ENCODE data around the gene NAE1. TPM values are rescaled to one million over a fixed set of nuclear protein-coding genes. Genes with fewer than 3 reads are reported as not detected.

Gene NAE1
- total RNA-seq, 2 experiments from 2014 or later, result 111 to 122 TPM

GRCh38 chr16:66853261-66854139 is 22.7 kb upstream of the NAE1 start:
- ChIA-PET POLR2A (no interaction called here), CTCF (interaction anchor here (1.5 kb wide), 1 partner anchor 23 kb away, joined by 5 read pairs; the partner anchor contains the start of gene NAE1)

GRCh38 chr16:66851166-66851964 is 20.6 kb upstream of the NAE1 start:
- CTCF ChIA-PET, result interaction anchor here (0.5 to 0.8 kb wide), 2 partner anchors 16 to 110 kb away, joined by 3 to 4 read pairs; no protein-coding TSS in a partner anchor
- POLR2A ChIA-PET, result interaction anchor here (0.7 kb wide), 1 partner anchor 21 kb away, joined by 3 read pairs; the partner anchor contains the start of gene NAE1

- CTCF ChIA-PET, result no interaction called here
- POLR2A ChIA-PET, result interaction anchor here (0.7 kb wide), 1 partner anchor 25 kb away, joined by 12 read pairs; no protein-coding TSS in a partner anchor
Observed at GRCh38 chr16:66850115-66850815, 19.5 kb upstream of the NAE1 start.

- POLR2A ChIA-PET, result no interaction called here
- CTCF ChIA-PET, result interaction anchor here (0.9 to 5.2 kb wide), 3 partner anchors 16 to 19 kb away, joined by 3 to 27 read pairs (median 4); partner anchors contain the start of gene NAE1
Observed at GRCh38 chr16:66849549-66849948, 18.8 kb upstream of the NAE1 start.

GRCh38 chr16:66849021-66849420 is 18.2 kb upstream of the NAE1 start:
- ChIA-PET POLR2A (no interaction called here), CTCF (interaction anchor here (0.9 to 5.2 kb wide), 4 partner anchors 16 to 24 kb away, joined by 3 to 27 read pairs (median 4); partner anchors contain the start of gene NAE1)

GRCh38 chr16:66848172-66848571 is 17.4 kb upstream of the NAE1 start:
- POLR2A ChIA-PET, result interaction anchor here (0.7 kb wide), 1 partner anchor 19 kb away, joined by 4 read pairs; no protein-coding TSS in a partner anchor
- CTCF ChIA-PET, result interaction anchor here (1.2 to 5.2 kb wide), 3 partner anchors 17 to 25 kb away, joined by 3 to 27 read pairs (median 3); partner anchors contain the start of gene NAE1

- ChIA-PET POLR2A (interaction anchor here (0.7 kb wide), 1 partner anchor 20 kb away, joined by 4 read pairs; no protein-coding TSS in a partner anchor), CTCF (interaction anchor here (1.5 to 5.2 kb wide), 2 partner anchors 17 to 26 kb away, joined by 3 to 27 read pairs; partner anchors contain the start of gene NAE1)
Observed at GRCh38 chr16:66847533-66848067, 16.8 kb upstream of the NAE1 start.

GRCh38 chr16:66846831-66847230 is 16.1 kb upstream of the NAE1 start:
- POLR2A ChIA-PET, result no interaction called here
- CTCF ChIA-PET, result interaction anchor here (2.6 to 5.2 kb wide), 2 partner anchors 16 to 21 kb away, joined by 12 to 27 read pairs; partner anchors contain the start of gene NAE1

- ChIA-PET POLR2A (interaction anchor here (0.7 kb wide), 1 partner anchor 33 kb away, joined by 4 read pairs; no protein-coding TSS in a partner anchor), CTCF (interaction anchor here (0.7 to 5.2 kb wide), 3 partner anchors 16 to 144 kb away, joined by 3 to 27 read pairs (median 12); partner anchors contain the start of gene NAE1)
Observed at GRCh38 chr16:66846266-66846665, 15.5 kb upstream of the NAE1 start.

- ChIA-PET CTCF (interaction anchor here (0.7 to 5.2 kb wide), 3 partner anchors 15 to 143 kb away, joined by 3 to 27 read pairs (median 12); partner anchors contain the start of gene NAE1), POLR2A (interaction anchor here (0.7 kb wide), 1 partner anchor 34 kb away, joined by 4 read pairs; no protein-coding TSS in a partner anchor)
Observed at GRCh38 chr16:66845791-66846221, 15.0 kb upstream of the NAE1 start.

GRCh38 chr16:66845080-66845410 is 14.3 kb upstream of the NAE1 start:
- POLR2A ChIA-PET, result no interaction called here
- CTCF ChIA-PET, result interaction anchor here (2.6 to 5.2 kb wide), 2 partner anchors 14 to 23 kb away, joined by 12 to 27 read pairs; partner anchors contain the start of gene NAE1

GRCh38 chr16:66844342-66845079 is 13.7 kb upstream of the NAE1 start, which contains the start of gene CA7:
Gene CA7 (plus strand): TSS chr16:66844414. CDS start chr16:66844488, 74 bp downstream.
- ChIA-PET CTCF (interaction anchor here (2.0 to 5.2 kb wide), 4 partner anchors 14 to 23 kb away, joined by 8 to 27 read pairs (median 12); partner anchors contain the start of gene NAE1), POLR2A (no interaction called here)

- ChIA-PET CTCF (interaction anchor here (1.0 to 3.3 kb wide), 4 partner anchors 13 to 193 kb away, joined by 3 to 11 read pairs (median 6); partner anchors contain the start of gene NAE1), POLR2A (no interaction called here)
Observed at GRCh38 chr16:66844009-66844341, 13.2 kb upstream of the NAE1 start.

GRCh38 chr16:66843191-66843590 is 12.4 kb upstream of the NAE1 start:
- CTCF ChIA-PET, result interaction anchor here (1.0 to 3.3 kb wide), 4 partner anchors 12 to 192 kb away, joined by 3 to 11 read pairs (median 6); partner anchors contain the start of gene NAE1
- POLR2A ChIA-PET, result no interaction called here

GRCh38 chr16:66842765-66843164 is 12.0 kb upstream of the NAE1 start:
- ChIA-PET POLR2A (no interaction called here), CTCF (interaction anchor here (1.0 to 3.3 kb wide), 4 partner anchors 11 to 191 kb away, joined by 3 to 11 read pairs (median 6); partner anchors contain the start of gene NAE1)

- ChIA-PET CTCF (interaction anchor here (3.3 kb wide), 1 partner anchor 11 kb away, joined by 11 read pairs; the partner anchor contains the start of gene NAE1), POLR2A (no interaction called here)
Observed at GRCh38 chr16:66841366-66841765, 10.6 kb upstream of the NAE1 start.

GRCh38 chr16:66840883-66841282 is 10.1 kb upstream of the NAE1 start:
- ChIA-PET CTCF (no interaction called here), POLR2A (no interaction called here)
